ENCODE measurements around the gene C20orf141. TPM values are rescaled to one million over a fixed set of nuclear protein-coding genes. Genes with fewer than 3 reads are reported as not detected.

The C20orf141 gene
- total RNA-seq, 2 donors from 2014 or later: not detected

- no peak for TF ChIP-seq CTCF (IDR thresholded peaks at IDR 0.05)
- Histone ChIP-seq H3K4me3 (no peak overlapping the region), H3K36me3 (no peaks in the 10 kb centered on the region), H3K9ac (ENCODE audit: low read depth in 2 of 2, low read length in 2 of 2) (no peak overlapping the region), H3K27ac (no peak overlapping the region), H3K9me3 (no peaks in the 10 kb centered on the region), H3K27me3 (peaks cover 8% of the 10 kb centered on the region), H3K4me1 (no peaks in the 10 kb centered on the region)
- DNase-seq: no peak
- intact Hi-C loops (cut with DNase I): no loop called here
Measured at GRCh38 chr20:2815242-2815900, 584 bp downstream of the C20orf141 start.

GRCh38 chr20:2816030-2816582 is 1.3 kb downstream of the C20orf141 start, which contains the start of gene TMEM239:
Gene TMEM239 (plus strand): TSS chr20:2816364. CDS start chr20:2816555, 191 bp downstream.
- intact Hi-C loops (cut with DNase I): no loop called here
- Histone ChIP-seq H3K27ac (no peak within 1 kb of the TSS), H3K27me3 (peaks cover 15% of the 10 kb centered on the region), H3K36me3 (no peaks in the 10 kb centered on the region), H3K4me1 (no peaks in the 10 kb centered on the region), H3K9ac (ENCODE audit: low read depth in 2 of 2, low read length in 2 of 2) (no peak within 1 kb of the TSS), H3K9me3 (no peaks in the 10 kb centered on the region), H3K4me3 (no peak within 1 kb of the TSS)
- no peak for TF ChIP-seq CTCF (IDR thresholded peaks at IDR 0.05)
- DNase-seq: no peak

DNA sequence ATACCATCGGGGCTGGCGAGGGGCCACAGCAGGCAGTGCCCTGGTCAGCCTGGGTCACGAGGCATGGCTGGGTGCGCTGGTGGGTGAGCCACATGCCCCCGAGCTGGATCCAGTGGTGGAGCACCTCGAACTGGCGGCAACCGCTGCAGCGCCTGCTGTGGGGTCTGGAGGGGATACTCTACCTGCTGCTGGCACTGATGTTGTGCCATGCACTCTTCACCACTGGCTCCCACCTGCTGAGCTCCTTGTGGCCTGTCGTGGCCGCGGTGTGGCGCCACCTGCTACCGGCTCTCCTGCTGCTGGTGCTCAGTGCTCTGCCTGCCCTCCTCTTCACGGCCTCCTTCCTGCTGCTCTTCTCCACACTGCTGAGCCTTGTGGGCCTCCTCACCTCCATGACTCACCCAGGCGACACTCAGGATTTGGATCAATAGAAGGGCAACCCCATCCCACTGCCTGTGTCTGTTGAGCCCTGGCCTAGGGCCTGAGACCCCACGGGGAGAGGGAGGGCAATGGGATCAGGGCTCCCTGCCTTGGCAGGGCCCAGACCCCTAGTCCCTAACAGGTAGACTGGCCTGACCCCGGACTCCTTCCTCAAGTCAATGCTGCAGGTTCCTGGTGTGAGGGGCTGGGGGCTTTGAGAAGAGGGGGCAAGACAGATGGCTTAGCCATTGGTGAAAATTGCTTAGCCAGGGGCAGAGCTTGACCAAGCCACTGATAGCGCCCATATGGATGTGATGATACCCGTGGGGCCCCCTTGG is 2.0 kb downstream of the C20orf141 start:
- no peaks in the 10 kb centered on the region for H3K36me3 ChIP-seq
- no peaks in the 10 kb centered on the region for H3K4me1 ChIP-seq
- no peak for DNase-seq
- no peak overlapping the region for H3K27ac ChIP-seq
- intact Hi-C loops (cut with DNase I): no loop called here
- no peaks in the 10 kb centered on the region for H3K9me3 ChIP-seq
- no peak for TF ChIP-seq CTCF (IDR thresholded peaks at IDR 0.05)
- H3K4me3 ChIP-seq: no peak overlapping the region
- H3K27me3 ChIP-seq: peaks cover 22% of the 10 kb centered on the region
- no peak overlapping the region for H3K9ac ChIP-seq (ENCODE audit: low read depth in 2 of 2, low read length in 2 of 2)

DNA sequence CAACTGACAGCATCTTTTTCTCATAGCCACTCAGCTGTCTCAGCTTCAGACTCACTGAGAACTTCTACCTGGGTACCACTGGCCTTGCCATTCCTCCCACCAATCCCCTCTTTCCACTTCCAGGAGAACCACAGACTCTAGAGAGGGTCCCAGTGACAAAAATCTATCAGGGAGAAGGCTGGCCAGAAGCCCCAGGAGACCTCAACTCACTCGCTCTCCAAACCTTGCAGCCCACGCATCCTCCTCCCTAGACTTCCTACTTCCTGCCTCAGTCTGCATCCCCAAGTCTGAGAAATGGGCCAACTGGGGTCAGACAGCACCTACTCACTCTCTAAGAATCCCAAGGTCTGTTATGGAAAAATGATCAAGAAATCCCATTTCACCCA is 2.5 kb downstream of the C20orf141 start:
- intact Hi-C loops (cut with DNase I): no loop called here
- H3K36me3 ChIP-seq: no peaks in the 10 kb centered on the region
- no peak for DNase-seq
- H3K27ac ChIP-seq: no peak overlapping the region
- H3K4me1 ChIP-seq: no peaks in the 10 kb centered on the region
- no peak overlapping the region for H3K4me3 ChIP-seq
- TF ChIP-seq CTCF (IDR thresholded peaks at IDR 0.05): no peak
- peaks cover 27% of the 10 kb centered on the region for H3K27me3 ChIP-seq
- H3K9me3 ChIP-seq: no peaks in the 10 kb centered on the region
- H3K9ac ChIP-seq (ENCODE audit: low read depth in 2 of 2, low read length in 2 of 2): no peak overlapping the region

- intact Hi-C loops (cut with DNase I): no loop called here
- no peaks in the 10 kb centered on the region for H3K36me3 ChIP-seq
- no peak for DNase-seq
- TF ChIP-seq CTCF (IDR thresholded peaks at IDR 0.05): no peak
- no peaks in the 10 kb centered on the region for H3K9me3 ChIP-seq
- peaks cover 27% of the 10 kb centered on the region for H3K27me3 ChIP-seq
- no peak overlapping the region for H3K4me3 ChIP-seq
- H3K9ac ChIP-seq (ENCODE audit: low read depth in 2 of 2, low read length in 2 of 2): no peak overlapping the region
- no peaks in the 10 kb centered on the region for H3K4me1 ChIP-seq
- no peak overlapping the region for H3K27ac ChIP-seq
Measured at GRCh38 chr20:2817891-2818595, 3.3 kb downstream of the C20orf141 start.
